ENCODE results near the gene LRCOL1. TPM values are rescaled to one million over a fixed set of nuclear protein-coding genes. Genes with fewer than 3 reads are reported as not detected.
A peak's percentile ranks its signal among the peaks of the same experiment; 100 is the strongest.

LRCOL1 gene
- total and polyA plus RNA-seq, 2 of the 13 experiments (the other 11 are each of a cell fraction or from before 2014, with no cell fraction given) = not detected

- TF ChIP-seq SNAPC4 (CRISPR knock-in tag; IDR thresholded peaks at IDR 0.05) (no peak), CREB1 (IDR thresholded peaks at IDR 0.05) (peak; percentile 60; the same call in 1 of the 2 replicates), CREB1 (CRISPR knock-in tag; IDR thresholded peaks at IDR 0.05) (no peak), DRAP1 (CRISPR knock-in tag; IDR thresholded peaks at IDR 0.05) (peak; percentile 71), NFYB (CRISPR knock-in tag; IDR thresholded peaks at IDR 0.05) (peak; percentile 75), ATF5 (CRISPR knock-in tag; IDR thresholded peaks at IDR 0.05; ENCODE audit: low read depth) (no peak), ZSCAN5A (CRISPR knock-in tag; IDR thresholded peaks at IDR 0.05; ENCODE audit: borderline replicate concordance) (no peak), ARHGAP35 (CRISPR knock-in tag; IDR thresholded peaks at IDR 0.05; ENCODE audit: borderline replicate concordance) (no peak), ZNF687 (CRISPR knock-in tag; IDR thresholded peaks at IDR 0.05) (peak; percentile 50), ZNF30 (CRISPR knock-in tag; IDR thresholded peaks at IDR 0.05) (no peak), SP4 (CRISPR knock-in tag; IDR thresholded peaks at IDR 0.05) (peak; percentile 99), RFX5 (IDR thresholded peaks at IDR 0.05; ENCODE audit: low read depth, low read length) (0 out of 2 replicates have a peak, but pooled peaks have one; percentile 40), SAP130 (CRISPR knock-in tag; IDR thresholded peaks at IDR 0.05; ENCODE audit: low read depth) (peak; percentile 62), RFXAP (CRISPR knock-in tag; IDR thresholded peaks at IDR 0.05; ENCODE audit: borderline replicate concordance) (peak; percentile 66; the same call in 1 of the 2 replicates), ZNF674 (CRISPR knock-in tag; IDR thresholded peaks at IDR 0.05; ENCODE audit: low read depth) (no peak), ZNF605 (CRISPR knock-in tag; IDR thresholded peaks at IDR 0.05) (0 out of 2 replicates have a peak, but pooled peaks have one; percentile 32)
- TF ChIP-seq, protein P1, sequence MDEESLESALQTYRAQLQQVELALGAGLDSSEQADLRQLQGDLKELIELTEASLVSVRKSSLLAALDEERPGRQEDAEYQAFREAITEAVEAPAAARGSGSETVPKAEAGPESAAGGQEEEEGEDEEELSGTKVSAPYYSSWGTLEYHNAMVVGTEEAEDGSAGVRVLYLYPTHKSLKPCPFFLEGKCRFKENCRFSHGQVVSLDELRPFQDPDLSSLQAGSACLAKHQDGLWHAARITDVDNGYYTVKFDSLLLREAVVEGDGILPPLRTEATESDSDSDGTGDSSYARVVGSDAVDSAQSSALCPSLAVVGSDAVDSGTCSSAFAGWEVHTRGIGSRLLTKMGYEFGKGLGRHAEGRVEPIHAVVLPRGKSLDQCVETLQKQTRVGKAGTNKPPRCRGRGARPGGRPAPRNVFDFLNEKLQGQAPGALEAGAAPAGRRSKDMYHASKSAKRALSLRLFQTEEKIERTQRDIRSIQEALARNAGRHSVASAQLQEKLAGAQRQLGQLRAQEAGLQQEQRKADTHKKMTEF (CRISPR knock-in tag; IDR thresholded peaks at IDR 0.05) = 0 out of 2 replicates have a peak, but pooled peaks have one; percentile 11
These were observed 16.4 kb downstream of the LRCOL1 start (continued) for GRCh38 chr12:132593938-132594358.

Measured in HepG2 (cell line).